ENCODE results near the gene C1orf122. TPM values are rescaled to one million over a fixed set of nuclear protein-coding genes. Genes with fewer than 3 reads are reported as not detected.
A peak's percentile ranks its signal among the peaks of the same experiment; 100 is the strongest.

Gene C1orf122
- total RNA-seq, 2 experiments from 2014 or later = 26.0 to 29.7 TPM

- Histone ChIP-seq H3K4me2 (ENCODE audit: low read length) (peak overlapping the region; percentile 72), H3K4me3 (ENCODE audit: low read depth, low read length, poor library complexity, severe bottlenecking) (peak overlapping the region; percentile 88), H3K27ac (ENCODE audit: low read depth, low read length, poor library complexity, severe bottlenecking) (no peak overlapping the region), H2AFZ (ENCODE audit: low read length) (peak overlapping the region; percentile 49), H4K20me1 (ENCODE audit: insufficient read depth, low read length) (no peaks in the 10 kb centered on the region), H3K79me2 (ENCODE audit: insufficient read depth, low read depth, low read length) (peaks cover 18% of the 10 kb centered on the region; the same call in 1 of the 2 replicates), H3K36me3 (ENCODE audit: insufficient read depth, low read length) (peaks cover 24% of the 10 kb centered on the region), H3K4me1 (ENCODE audit: insufficient read depth, low read length, poor library complexity, severe bottlenecking) (peaks cover 28% of the 10 kb centered on the region), H3K9me3 (ENCODE audit: low read length) (no peaks in the 10 kb centered on the region), H3K9me2 (ENCODE audit: insufficient read depth, low read length) (no peaks in the 10 kb centered on the region)
- TF ChIP-seq EZH2phosphoT487 (IDR thresholded peaks at IDR 0.05; ENCODE audit: borderline replicate concordance, low read depth, low read length) = no peak
- TF ChIP-seq CTCF (conservative IDR thresholded peaks at IDR 0.05; ENCODE audit: low read length) = no peak
- no peak for DNase-seq (ENCODE audit: low spot score)
- intact Hi-C loops (cut with micrococcal nuclease; ENCODE audit: unreplicated experiment) = no loop called here
- CTCF ChIA-PET (ENCODE audit: unreplicated experiment) = no interaction called here
- POLR2A ChIA-PET = interaction anchor here (0.8 kb wide), 1 partner anchor 210 kb away, joined by 3 read pairs; no protein-coding TSS in a partner anchor
- BruUV-seq (replicated peaks) = no TSS peak
Measured at GRCh38 chr1:37792943-37793686, 14.5 kb upstream of the C1orf122 start.

DNA sequence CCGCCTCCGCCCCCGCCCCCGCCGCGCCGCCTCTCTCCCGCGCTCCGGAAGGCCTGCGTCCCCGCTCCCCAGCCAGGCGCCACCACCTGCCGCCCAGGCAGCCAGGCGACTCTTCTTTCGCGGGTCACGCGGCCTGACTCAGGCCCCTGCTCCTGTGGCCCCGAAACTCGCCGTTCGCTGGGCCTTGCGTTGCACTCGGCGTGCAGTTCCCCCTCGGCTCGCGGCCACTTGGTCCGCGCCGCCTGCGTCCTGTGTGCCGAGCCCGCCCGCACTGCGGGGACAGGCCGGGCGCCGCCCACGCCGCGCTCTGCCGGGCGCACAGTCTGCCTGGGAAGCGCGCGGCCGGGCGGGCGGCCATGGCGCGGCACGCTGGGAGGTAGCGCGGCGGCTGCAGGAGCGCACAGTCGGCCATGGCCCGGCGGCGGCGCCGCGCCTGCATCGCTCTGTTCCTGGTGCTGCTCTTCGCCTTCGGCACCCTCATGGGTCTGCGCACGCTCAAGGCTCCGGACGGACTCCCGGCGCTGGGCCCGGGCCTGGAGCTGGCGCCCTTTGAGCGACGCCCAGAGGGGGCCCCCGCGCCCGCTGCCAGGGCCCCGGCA lies 13.7 kb upstream of the C1orf122 start, which contains the start of gene MANEAL:
Gene MANEAL, plus strand, starts transcription at position 75 of the 599 bp plus-strand sequence. Its CDS starts 336 bp downstream, at position 411.
- peak; percentile 85 for DNase-seq (ENCODE audit: low spot score)
- no peaks in the 10 kb centered on the region for H3K9me2 ChIP-seq (ENCODE audit: insufficient read depth, low read length)
- peaks cover 18% of the 10 kb centered on the region; the same call in 1 of the 2 replicates for H3K79me2 ChIP-seq (ENCODE audit: insufficient read depth, low read depth, low read length)
- intact Hi-C loops (cut with micrococcal nuclease; ENCODE audit: unreplicated experiment) = loop anchor here (1.0 kb wide), 1 partner anchor 13 kb away; the partner anchor contains the start of gene C1orf122
- H3K36me3 ChIP-seq (ENCODE audit: insufficient read depth, low read length) = peaks cover 31% of the 10 kb centered on the region
- BruUV-seq (replicated peaks) = no TSS peak
- peak within 1 kb of the TSS; percentile 49 for H2AFZ ChIP-seq (ENCODE audit: low read length)
- H3K9me3 ChIP-seq (ENCODE audit: low read length) = no peaks in the 10 kb centered on the region
- H3K4me2 ChIP-seq (ENCODE audit: low read length) = peak within 1 kb of the TSS; percentile 88
- TF ChIP-seq EZH2phosphoT487 (IDR thresholded peaks at IDR 0.05; ENCODE audit: borderline replicate concordance, low read depth, low read length) = no peak
- TF ChIP-seq CTCF (conservative IDR thresholded peaks at IDR 0.05; ENCODE audit: low read length) = no peak
- peaks cover 28% of the 10 kb centered on the region for H3K4me1 ChIP-seq (ENCODE audit: insufficient read depth, low read length, poor library complexity, severe bottlenecking)
- ChIA-PET CTCF (ENCODE audit: unreplicated experiment) (no interaction called here), POLR2A (interaction anchor here (0.5 to 0.6 kb wide), 2 partner anchors 55 to 1562 kb away, joined by 3 to 5 read pairs; no protein-coding TSS in a partner anchor)
- peak within 1 kb of the TSS; percentile 88 for H3K4me3 ChIP-seq (ENCODE audit: low read depth, low read length, poor library complexity, severe bottlenecking)
- peak within 1 kb of the TSS; percentile 33 for H3K27ac ChIP-seq (ENCODE audit: low read depth, low read length, poor library complexity, severe bottlenecking)
- no peaks in the 10 kb centered on the region for H4K20me1 ChIP-seq (ENCODE audit: insufficient read depth, low read length)

Measured in OCI-LY7 (cell line).